Calu3 (cell line): Measurements from ENCODE around the gene HOXA11. TPM values are rescaled to one million over a fixed set of nuclear protein-coding genes. Genes with fewer than 3 reads are reported as not detected.

Experiments used
- BruUV-seq: library from RNA; stranded (reverse); fragments of 400-500 nt; replicated peaks from 2 replicates; lab custom pipeline; 2021; lab: Mats Ljungman, UMichigan
- CTCF ChIA-PET: fragments of 300-600 bp; sonication (Branson Sonifier 250); formaldehyde crosslinking; loops from one replicate; lab custom pipeline; 2022; ENCODE audit warnings: antibody characterized with exemption; lab: Charles Lee
- DNase-seq: peaks from one replicate; pipeline ENCODE4 v3.0.0; 2022
- H3K27ac Mint-ChIP-seq: one replicate; pipeline ENCODE4 v1.8.0; 2022; ENCODE audit warnings: mixed read lengths; ENCODE audit not compliant: unreplicated experiment
- H3K27me3 Mint-ChIP-seq: one replicate; pipeline ENCODE4 v1.8.0; 2022; ENCODE audit warnings: mixed read lengths; ENCODE audit not compliant: unreplicated experiment
- H3K36me3 Mint-ChIP-seq: one replicate; pipeline ENCODE4 v1.8.0; 2022; ENCODE audit warnings: mild to moderate bottlenecking, moderate library complexity, mixed read lengths; ENCODE audit not compliant: insufficient read depth, unreplicated experiment
- H3K4me1 Mint-ChIP-seq: one replicate; pipeline ENCODE4 v1.8.0; 2022; ENCODE audit warnings: mild to moderate bottlenecking, low read depth, mixed read lengths; ENCODE audit not compliant: unreplicated experiment
- H3K4me3 Mint-ChIP-seq: one replicate; pipeline ENCODE4 v1.8.0; 2022; ENCODE audit warnings: mild to moderate bottlenecking, low read depth, moderate library complexity, mixed read lengths; ENCODE audit not compliant: unreplicated experiment
- H3K9me3 Mint-ChIP-seq: one replicate; pipeline ENCODE4 v1.8.0; 2022; ENCODE audit warnings: low read depth, mixed read lengths; ENCODE audit not compliant: unreplicated experiment
- CTCF ChIP-seq: fragments of 200-600 bp; IDR thresholded peaks from one replicate; pipeline ENCODE4 v1.8.0; 2022; ENCODE audit warnings: antibody characterized with exemption; ENCODE audit not compliant: unreplicated experiment
- intact Hi-C: fragments of 100-400 bp; cut with micrococcal nuclease; formaldehyde crosslinking; loops from one replicate; pipeline ENCODE4 v1.10.0; 2022; ENCODE audit not compliant: unreplicated experiment
- total RNA-seq: library from RNA; stranded (reverse); gene quantifications from 2 replicates; pipeline ENCODE4 v1.2.3, GENCODE V29; 2022

HOXA11 gene
- total RNA-seq, 1 experiment from 2014 or later = 0.54 TPM

- intact Hi-C loops = no loop called here
- no TSS peak for BruUV-seq
- CTCF ChIA-PET = interaction anchor here (0.6 to 0.7 kb wide), 3 partner anchors 515 to 892 kb away, joined by 3 to 4 read pairs (median 3); no protein-coding TSS in a partner anchor
- no peak overlapping the region for H3K4me3 Mint-ChIP-seq
- no peaks in the 10 kb centered on the region for H3K36me3 Mint-ChIP-seq
- TF ChIP-seq CTCF = no peak
- H3K27me3 Mint-ChIP-seq = peaks cover 68% of the 10 kb centered on the region
- no peaks in the 10 kb centered on the region for H3K4me1 Mint-ChIP-seq
- DNase-seq = no peak
- H3K27ac Mint-ChIP-seq = no peak overlapping the region
- H3K9me3 Mint-ChIP-seq = no peaks in the 10 kb centered on the region
These were observed 32.9 kb upstream of the HOXA11 start for GRCh38 chr7:27217951-27218350.

GRCh38 chr7:27215356-27215755 lies 30.3 kb upstream of the HOXA11 start:
- Mint-ChIP-seq H3K27me3 (peaks cover 43% of the 10 kb centered on the region), H3K27ac (no peak overlapping the region), H3K4me1 (peaks cover 6% of the 10 kb centered on the region), H3K4me3 (no peak overlapping the region), H3K36me3 (no peaks in the 10 kb centered on the region), H3K9me3 (no peaks in the 10 kb centered on the region)
- DNase-seq = no peak
- intact Hi-C loops = no loop called here
- BruUV-seq = no TSS peak
- no peak for TF ChIP-seq CTCF
- CTCF ChIA-PET = no interaction called here

GRCh38 chr7:27214239-27214950 lies 29.4 kb upstream of the HOXA11 start:
- TF ChIP-seq CTCF = no peak
- no peak overlapping the region for H3K4me3 Mint-ChIP-seq
- intact Hi-C loops = no loop called here

GRCh38 chr7:27213433-27214238 lies 28.6 kb upstream of the HOXA11 start:
- no peak for TF ChIP-seq CTCF
- Mint-ChIP-seq H3K27me3 (peaks cover 28% of the 10 kb centered on the region), H3K9me3 (no peaks in the 10 kb centered on the region), H3K4me3 (no peak overlapping the region), H3K36me3 (no peaks in the 10 kb centered on the region), H3K27ac (no peak overlapping the region), H3K4me1 (peaks cover 8% of the 10 kb centered on the region)
- intact Hi-C loops = no loop called here
- no peak for DNase-seq
- no TSS peak for BruUV-seq
- CTCF ChIA-PET = no interaction called here

More at GRCh38 chr7:27214239-27214950, 29.4 kb upstream of the HOXA11 start:
- peaks cover 8% of the 10 kb centered on the region for H3K4me1 Mint-ChIP-seq
- no peak overlapping the region for H3K27ac Mint-ChIP-seq
- H3K27me3 Mint-ChIP-seq = peaks cover 34% of the 10 kb centered on the region
- H3K36me3 Mint-ChIP-seq = no peaks in the 10 kb centered on the region
- CTCF ChIA-PET = no interaction called here
- BruUV-seq = no TSS peak
- DNase-seq = no peak
- no peaks in the 10 kb centered on the region for H3K9me3 Mint-ChIP-seq
